ENCODE data around the gene CMTM6.

DNA sequence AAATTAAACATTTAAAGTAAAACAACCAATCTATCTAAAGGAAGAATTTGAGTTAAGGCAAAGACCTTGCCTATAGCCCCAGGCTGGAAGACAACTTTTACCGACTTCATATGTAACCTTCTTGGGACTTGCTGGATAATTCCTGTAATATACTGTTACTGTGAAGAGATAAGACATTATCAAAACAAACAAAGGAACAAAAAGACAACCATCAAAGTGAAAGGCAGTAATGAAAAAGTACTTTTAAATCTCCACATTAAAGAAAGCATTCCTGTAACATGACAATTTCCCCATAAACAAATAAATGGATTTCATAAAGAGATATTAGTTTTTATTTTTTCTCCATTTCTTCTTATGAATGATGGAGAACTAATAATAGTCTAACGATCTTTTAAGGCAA is 2.4 kb downstream of the CMTM6 start:
- no peak for TF ChIP-seq CTCF (IDR thresholded peaks at IDR 0.05; ENCODE audit: control extremely low read depth in 1 of 3, insufficient read depth in 1 of 3, low read depth in 1 of 3, low read length in 3 of 3)
- no peak for TF ChIP-seq FOSL1 (IDR thresholded peaks at IDR 0.05; ENCODE audit: insufficient read depth, low read depth, low read length)
- TF ChIP-seq SP1 (IDR thresholded peaks at IDR 0.05; ENCODE audit: low read depth, low read length), result no peak
- no peak for TF ChIP-seq HDAC6 (IDR thresholded peaks at IDR 0.05; ENCODE audit: low read depth, low read length)
- TF ChIP-seq SRF (IDR thresholded peaks at IDR 0.05; ENCODE audit: low read depth, low read length), result no peak
- TF ChIP-seq POLR2A (IDR thresholded peaks at IDR 0.05; ENCODE audit: control extremely low read depth in 1 of 2, low read depth in 2 of 2, low read length in 2 of 2), result no peak
- no peak for TF ChIP-seq ZNF274 (IDR thresholded peaks at IDR 0.05; ENCODE audit: borderline replicate concordance, extremely low read depth, low read length)
- no peak for TF ChIP-seq TEAD4 (IDR thresholded peaks at IDR 0.05; ENCODE audit: low read depth, low read length)
- no peak for TF ChIP-seq CHD2 (IDR thresholded peaks at IDR 0.05; ENCODE audit: low read length)
- TF ChIP-seq EP300 (IDR thresholded peaks at IDR 0.05; ENCODE audit: borderline replicate concordance in 1 of 2, low read depth in 2 of 2, low read length in 2 of 2), result no peak
- TF ChIP-seq YY1 (IDR thresholded peaks at IDR 0.05; ENCODE audit: low read depth, low read length), result no peak

All from H1 (cell line).